GM12892 (cell line): ENCODE measurements around the gene BPIFB3.

ENCODE experiments used
- DNase-seq: peaks from one replicate; pipeline ENCODE4 v3.0.0; 2011; ENCODE audit not compliant: insufficient read length
- FAIRE-seq: peaks from 2 replicates; lab custom pipeline; 2011; peaks lifted over from hg19 to GRCh38; lab: Jason Lieb, UNC
- POLR2A ChIP-seq: IDR thresholded peaks from 2 replicates; pipeline ENCODE4 v1.6.1; 2011; ENCODE audit warnings: low read depth, low read length, control low read depth
- POLR2AphosphoS5 ChIP-seq: IDR thresholded peaks from 2 replicates; pipeline ENCODE4 v1.6.1; 2011; ENCODE audit warnings: low read depth, low read length, control low read depth
- TAF1 ChIP-seq: IDR thresholded peaks from 2 replicates; pipeline ENCODE4 v1.6.1; 2011; ENCODE audit warnings: low read depth, mild to moderate bottlenecking, control low read depth, low read length, borderline replicate concordance

The BPIFB3 gene

GRCh38 chr20:33025318-33025876, 28.3 kb upstream of the BPIFB3 start:
- TF ChIP-seq POLR2A (no peak), TAF1 (no peak), POLR2AphosphoS5 (no peak)
- DNase-seq (no peak), FAIRE-seq (no peak)

DNA sequence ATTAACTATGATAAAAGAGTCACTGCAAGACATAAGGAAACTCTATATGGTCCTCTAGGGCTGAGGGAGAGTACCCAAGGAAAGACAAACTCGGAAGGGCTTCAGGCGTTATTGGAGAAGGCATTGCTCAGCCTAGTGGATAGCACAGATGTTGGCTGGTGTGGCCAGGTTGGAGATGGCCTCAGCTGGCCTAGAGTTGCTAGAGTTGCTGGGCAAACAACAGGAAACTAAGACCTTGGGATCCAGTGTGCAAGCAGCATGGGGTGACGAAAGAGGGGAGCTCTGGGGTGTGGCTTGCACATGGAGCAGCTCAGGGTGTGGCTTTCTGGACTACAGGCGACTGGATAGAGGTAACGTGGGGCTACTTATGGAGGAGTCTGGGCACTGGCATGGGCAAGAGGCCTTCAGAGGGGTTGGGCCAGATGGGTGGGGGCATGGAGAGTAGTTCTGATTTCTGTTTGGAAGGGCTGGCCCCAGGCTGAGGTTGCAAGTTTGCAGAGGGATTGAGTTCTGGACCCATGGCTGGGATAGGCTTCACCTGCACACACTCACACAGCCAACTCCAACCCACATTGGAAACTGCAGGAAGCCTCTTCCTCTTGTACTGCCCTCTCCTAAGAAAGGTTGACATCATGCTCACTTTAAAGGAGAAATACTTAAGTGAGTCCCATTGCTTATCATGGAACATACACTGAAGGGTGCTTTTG, 27.5 kb upstream of the BPIFB3 start:
- TF ChIP-seq POLR2AphosphoS5 (no peak), TAF1 (no peak), POLR2A (no peak)
- no peak for FAIRE-seq
- DNase-seq = no peak

- TF ChIP-seq POLR2A = no peak
- no peak for TF ChIP-seq POLR2AphosphoS5
- TF ChIP-seq TAF1 = no peak
- DNase-seq (no peak), FAIRE-seq (no peak)
Measured at GRCh38 chr20:33026779-33027759, 26.6 kb upstream of the BPIFB3 start.

GRCh38 chr20:33027769-33028751, 25.6 kb upstream of the BPIFB3 start:
- TF ChIP-seq TAF1 = no peak
- no peak for TF ChIP-seq POLR2A
- no peak for TF ChIP-seq POLR2AphosphoS5

DNA sequence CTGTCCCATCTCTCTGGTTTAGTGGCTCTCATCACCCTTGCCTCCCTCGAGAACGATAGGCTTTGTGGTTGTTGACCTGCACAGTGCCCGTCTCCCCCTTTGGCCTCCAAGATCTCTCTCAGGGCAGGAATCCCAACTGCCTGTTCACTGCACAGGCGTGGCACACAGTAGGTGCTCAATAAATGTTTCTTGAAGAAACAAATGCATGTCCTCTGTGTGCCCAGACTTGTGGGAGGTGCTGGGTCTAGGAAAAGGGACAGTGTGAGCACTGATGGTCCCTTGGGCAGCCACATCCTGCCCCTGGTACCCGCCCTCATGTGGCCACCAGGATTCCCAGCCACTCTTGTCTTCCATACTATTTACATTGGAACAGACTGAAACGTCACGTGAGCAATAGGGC, 24.8 kb upstream of the BPIFB3 start:
- no peak for TF ChIP-seq TAF1
- no peak for TF ChIP-seq POLR2A
- no peak for TF ChIP-seq POLR2AphosphoS5
- DNase-seq (no peak), FAIRE-seq (no peak)

More at GRCh38 chr20:33027769-33028751, 25.6 kb upstream of the BPIFB3 start:
- DNase-seq = no peak
- no peak for FAIRE-seq

GRCh38 chr20:33030076-33030475, 23.6 kb upstream of the BPIFB3 start:
- no peak for TF ChIP-seq POLR2AphosphoS5
- no peak for TF ChIP-seq POLR2A
- TF ChIP-seq TAF1 = no peak
- DNase-seq = no peak
- FAIRE-seq = no peak

- no peak for FAIRE-seq
- no peak for TF ChIP-seq POLR2AphosphoS5
- no peak for TF ChIP-seq POLR2A
- no peak for TF ChIP-seq TAF1
- DNase-seq = no peak
Measured at GRCh38 chr20:33030569-33030968, 23.1 kb upstream of the BPIFB3 start.

GRCh38 chr20:33031531-33031930, 22.2 kb upstream of the BPIFB3 start, which contains the start of gene BPIFB6:
TSS of gene BPIFB6 (plus strand) at chr20:33031648. CDS start at chr20:33031648, 0 bp downstream.
- no peak for DNase-seq

DNA sequence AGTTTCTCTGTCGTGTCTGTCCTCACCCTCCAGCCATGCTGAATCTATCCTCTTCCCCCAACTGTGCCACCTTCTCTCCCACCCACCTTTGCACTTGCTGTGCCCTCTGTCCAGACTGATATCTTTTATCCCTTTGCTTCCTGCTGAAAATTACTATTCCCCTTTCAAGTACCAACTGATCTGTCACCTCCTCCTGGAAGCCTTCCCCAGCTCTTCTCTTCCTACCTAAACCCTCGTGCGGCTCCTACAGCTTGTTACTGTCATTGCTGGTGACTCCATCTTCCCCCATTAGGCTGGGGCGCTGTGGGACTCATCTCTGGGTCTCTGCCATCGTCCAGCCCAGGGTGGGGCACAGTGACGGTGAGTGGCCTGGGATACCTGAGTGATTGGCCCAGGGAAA, 21.1 kb upstream of the BPIFB3 start:
- no peak for FAIRE-seq
- DNase-seq = no peak
- TF ChIP-seq POLR2A (no peak), TAF1 (no peak), POLR2AphosphoS5 (no peak)

More at GRCh38 chr20:33031531-33031930, 22.2 kb upstream of the BPIFB3 start, which contains the start of gene BPIFB6:
- no peak for FAIRE-seq
- no peak for TF ChIP-seq POLR2AphosphoS5
- no peak for TF ChIP-seq TAF1
- TF ChIP-seq POLR2A = no peak

DNA sequence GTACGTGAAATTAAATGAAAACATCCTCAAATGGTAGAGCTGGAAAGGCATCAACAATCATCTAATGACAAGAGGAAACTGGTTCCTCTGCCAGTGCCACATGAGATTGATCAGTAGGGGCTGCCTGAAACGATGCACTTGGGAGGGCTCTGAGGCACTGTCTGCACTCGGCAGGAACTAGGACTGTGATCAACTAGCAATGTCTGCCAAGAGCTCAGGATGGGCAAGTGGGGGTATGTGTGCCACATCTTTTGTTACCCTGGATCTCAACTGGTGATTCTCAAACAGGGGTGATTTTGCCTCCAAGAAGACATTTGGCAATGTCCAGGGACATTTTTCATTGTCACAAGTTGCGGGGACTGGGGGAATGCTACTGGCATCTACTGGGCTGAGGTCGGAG, 20.3 kb upstream of the BPIFB3 start:
- TF ChIP-seq TAF1 = no peak
- no peak for TF ChIP-seq POLR2AphosphoS5
- no peak for TF ChIP-seq POLR2A
- FAIRE-seq = no peak

More for the DNA sequence above, 20.3 kb upstream of the BPIFB3 start:
- DNase-seq = no peak
